Neural progenitor cell (in vitro differentiated cells): ENCODE results near the gene ATG16L1.

ENCODE experiments used
- EZH2 ChIP-seq: fragments of 200-600 bp; sonication (generic); IDR thresholded peaks from 2 replicates; pipeline ENCODE4 v1.6.1; 2017; ENCODE audit warnings: antibody characterized with exemption, mild to moderate bottlenecking, moderate library complexity
- EZH2phosphoT487 ChIP-seq: fragments of 200-600 bp; sonication (generic); IDR thresholded peaks from 2 replicates; pipeline ENCODE4 v1.6.1; 2017; ENCODE audit warnings: antibody characterized with exemption
- TF ChIP-seq, protein P1 (sequence below): fragments of 200-600 bp; sonication (generic); IDR thresholded peaks from 2 replicates; pipeline ENCODE4 v1.5.1; 2017; ENCODE audit warnings: antibody characterized with exemption, mild to moderate bottlenecking

DNA sequence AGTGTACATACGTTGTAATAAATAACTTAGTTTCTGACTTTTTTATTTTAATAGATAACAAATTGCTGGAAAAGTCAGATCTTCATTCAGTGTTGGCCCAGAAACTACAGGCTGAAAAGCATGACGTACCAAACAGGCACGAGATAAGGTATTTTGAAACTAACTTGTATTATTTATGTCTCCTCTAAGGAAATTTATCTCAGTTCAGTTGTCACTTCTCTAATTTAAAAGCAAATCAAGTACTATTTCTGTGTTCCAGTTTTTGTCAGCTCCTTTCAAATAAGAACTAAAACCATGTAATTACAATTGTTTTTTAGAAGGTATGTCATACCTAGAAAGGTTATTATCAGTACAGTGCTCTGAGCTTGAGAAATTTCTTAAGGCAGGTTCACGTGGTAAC lies 4.6 kb downstream of the ATG16L1 start:
- TF ChIP-seq, protein P1, sequence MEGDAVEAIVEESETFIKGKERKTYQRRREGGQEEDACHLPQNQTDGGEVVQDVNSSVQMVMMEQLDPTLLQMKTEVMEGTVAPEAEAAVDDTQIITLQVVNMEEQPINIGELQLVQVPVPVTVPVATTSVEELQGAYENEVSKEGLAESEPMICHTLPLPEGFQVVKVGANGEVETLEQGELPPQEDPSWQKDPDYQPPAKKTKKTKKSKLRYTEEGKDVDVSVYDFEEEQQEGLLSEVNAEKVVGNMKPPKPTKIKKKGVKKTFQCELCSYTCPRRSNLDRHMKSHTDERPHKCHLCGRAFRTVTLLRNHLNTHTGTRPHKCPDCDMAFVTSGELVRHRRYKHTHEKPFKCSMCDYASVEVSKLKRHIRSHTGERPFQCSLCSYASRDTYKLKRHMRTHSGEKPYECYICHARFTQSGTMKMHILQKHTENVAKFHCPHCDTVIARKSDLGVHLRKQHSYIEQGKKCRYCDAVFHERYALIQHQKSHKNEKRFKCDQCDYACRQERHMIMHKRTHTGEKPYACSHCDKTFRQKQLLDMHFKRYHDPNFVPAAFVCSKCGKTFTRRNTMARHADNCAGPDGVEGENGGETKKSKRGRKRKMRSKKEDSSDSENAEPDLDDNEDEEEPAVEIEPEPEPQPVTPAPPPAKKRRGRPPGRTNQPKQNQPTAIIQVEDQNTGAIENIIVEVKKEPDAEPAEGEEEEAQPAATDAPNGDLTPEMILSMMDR: no peak
- TF ChIP-seq EZH2 (no peak), EZH2phosphoT487 (no peak)
